Measurements from ENCODE around the gene NFATC2IP.
"Not testable (repeated sequence)": the region's sequence is repeated elsewhere in the genome, so short reads cannot be mapped to it uniquely, and the experiment has no call there.

NFATC2IP gene

GRCh38 chr16:28974437-28975157, 23.9 kb downstream of the NFATC2IP start, which contains the start of gene SPNS1:
TSS of gene SPNS1 (plus strand) at chr16:28974778. CDS start at chr16:28975152, 374 bp downstream.
- peak; percentile 92 for DNase-seq

- no peak for DNase-seq
Measured at GRCh38 chr16:28975158-28975599, 24.4 kb downstream of the NFATC2IP start.

GRCh38 chr16:28977703-28978662, 27.2 kb downstream of the NFATC2IP start:
- peak; percentile 19 for DNase-seq

- not testable (repeated sequence) for DNase-seq
Measured at GRCh38 chr16:28980330-28980729, 29.6 kb downstream of the NFATC2IP start.

GRCh38 chr16:28980929-28981328, 30.2 kb downstream of the NFATC2IP start:
- no peak for DNase-seq

- DNase-seq = peak; percentile 47
Measured at GRCh38 chr16:28981517-28981916, 30.8 kb downstream of the NFATC2IP start.

- no peak for DNase-seq
Measured at GRCh38 chr16:28982418-28982817, 31.7 kb downstream of the NFATC2IP start.

GRCh38 chr16:28982949-28983348, 32.2 kb downstream of the NFATC2IP start:
- no peak for DNase-seq

- no peak for DNase-seq
Measured at GRCh38 chr16:28983644-28984043, 32.9 kb downstream of the NFATC2IP start.

- DNase-seq = no peak
Measured at GRCh38 chr16:28984091-28984490, 33.4 kb downstream of the NFATC2IP start.

GRCh38 chr16:28984619-28985135, 33.9 kb downstream of the NFATC2IP start, which contains the start of gene LAT:
TSS of gene LAT (plus strand) at chr16:28985052. CDS start at chr16:28985418, 366 bp downstream.
- peak; percentile 73 for DNase-seq

GRCh38 chr16:28985211-28986041, 34.7 kb downstream of the NFATC2IP start:
- peak; percentile 27 for DNase-seq

GRCh38 chr16:28986046-28986445, 35.3 kb downstream of the NFATC2IP start:
- DNase-seq = no peak

GRCh38 chr16:28986492-28986891, 35.8 kb downstream of the NFATC2IP start:
- DNase-seq = peak; percentile 20

GRCh38 chr16:28987170-28987853, 36.6 kb downstream of the NFATC2IP start:
- DNase-seq = no peak

GRCh38 chr16:28989363-28989762, 38.6 kb downstream of the NFATC2IP start:
- DNase-seq = no peak

GRCh38 chr16:28990375-28991040, 39.8 kb downstream of the NFATC2IP start:
- DNase-seq = peak; percentile 76

GRCh38 chr16:28991687-28992086, 41.0 kb downstream of the NFATC2IP start:
- DNase-seq = no peak

- no peak for DNase-seq
Measured at GRCh38 chr16:28992496-28992895, 41.8 kb downstream of the NFATC2IP start.

- DNase-seq = no peak
Measured at GRCh38 chr16:28998837-28999236, 48.1 kb downstream of the NFATC2IP start.

- no peak for DNase-seq
Measured at GRCh38 chr16:28999577-28999976, 48.8 kb downstream of the NFATC2IP start.

Data from activated naive CD4-positive, alpha-beta T cell treated with anti-CD3 and anti-CD28 coated beads, Interleukin-2, amount 50 U/mL, for 16 hours (primary cell).